GM12872 (cell line): ENCODE results near the gene SH3PXD2A.

Experiments used
- TF ChIP-seq, protein P1 (sequence below): IDR thresholded peaks from 3 replicates; pipeline ENCODE4 v1.5.1; 2011; ENCODE audit warnings: low read depth, mild to moderate bottlenecking, low read length, moderate library complexity; ENCODE audit not compliant: insufficient read depth

Gene SH3PXD2A

GRCh38 chr10:103653581-103654037, 201.8 kb downstream of the SH3PXD2A start:
- TF ChIP-seq, protein P1, sequence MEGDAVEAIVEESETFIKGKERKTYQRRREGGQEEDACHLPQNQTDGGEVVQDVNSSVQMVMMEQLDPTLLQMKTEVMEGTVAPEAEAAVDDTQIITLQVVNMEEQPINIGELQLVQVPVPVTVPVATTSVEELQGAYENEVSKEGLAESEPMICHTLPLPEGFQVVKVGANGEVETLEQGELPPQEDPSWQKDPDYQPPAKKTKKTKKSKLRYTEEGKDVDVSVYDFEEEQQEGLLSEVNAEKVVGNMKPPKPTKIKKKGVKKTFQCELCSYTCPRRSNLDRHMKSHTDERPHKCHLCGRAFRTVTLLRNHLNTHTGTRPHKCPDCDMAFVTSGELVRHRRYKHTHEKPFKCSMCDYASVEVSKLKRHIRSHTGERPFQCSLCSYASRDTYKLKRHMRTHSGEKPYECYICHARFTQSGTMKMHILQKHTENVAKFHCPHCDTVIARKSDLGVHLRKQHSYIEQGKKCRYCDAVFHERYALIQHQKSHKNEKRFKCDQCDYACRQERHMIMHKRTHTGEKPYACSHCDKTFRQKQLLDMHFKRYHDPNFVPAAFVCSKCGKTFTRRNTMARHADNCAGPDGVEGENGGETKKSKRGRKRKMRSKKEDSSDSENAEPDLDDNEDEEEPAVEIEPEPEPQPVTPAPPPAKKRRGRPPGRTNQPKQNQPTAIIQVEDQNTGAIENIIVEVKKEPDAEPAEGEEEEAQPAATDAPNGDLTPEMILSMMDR = no peak

GRCh38 chr10:103652599-103653281, 202.6 kb downstream of the SH3PXD2A start:
- TF ChIP-seq, protein P1 = no peak

- TF ChIP-seq, protein P1 = no peak
These were observed 203.4 kb downstream of the SH3PXD2A start for GRCh38 chr10:103651783-103652476.

GRCh38 chr10:103651333-103651732, 204.0 kb downstream of the SH3PXD2A start:
- TF ChIP-seq, protein P1 = no peak

GRCh38 chr10:103649654-103650423, 205.5 kb downstream of the SH3PXD2A start:
- TF ChIP-seq, protein P1 = no peak

DNA sequence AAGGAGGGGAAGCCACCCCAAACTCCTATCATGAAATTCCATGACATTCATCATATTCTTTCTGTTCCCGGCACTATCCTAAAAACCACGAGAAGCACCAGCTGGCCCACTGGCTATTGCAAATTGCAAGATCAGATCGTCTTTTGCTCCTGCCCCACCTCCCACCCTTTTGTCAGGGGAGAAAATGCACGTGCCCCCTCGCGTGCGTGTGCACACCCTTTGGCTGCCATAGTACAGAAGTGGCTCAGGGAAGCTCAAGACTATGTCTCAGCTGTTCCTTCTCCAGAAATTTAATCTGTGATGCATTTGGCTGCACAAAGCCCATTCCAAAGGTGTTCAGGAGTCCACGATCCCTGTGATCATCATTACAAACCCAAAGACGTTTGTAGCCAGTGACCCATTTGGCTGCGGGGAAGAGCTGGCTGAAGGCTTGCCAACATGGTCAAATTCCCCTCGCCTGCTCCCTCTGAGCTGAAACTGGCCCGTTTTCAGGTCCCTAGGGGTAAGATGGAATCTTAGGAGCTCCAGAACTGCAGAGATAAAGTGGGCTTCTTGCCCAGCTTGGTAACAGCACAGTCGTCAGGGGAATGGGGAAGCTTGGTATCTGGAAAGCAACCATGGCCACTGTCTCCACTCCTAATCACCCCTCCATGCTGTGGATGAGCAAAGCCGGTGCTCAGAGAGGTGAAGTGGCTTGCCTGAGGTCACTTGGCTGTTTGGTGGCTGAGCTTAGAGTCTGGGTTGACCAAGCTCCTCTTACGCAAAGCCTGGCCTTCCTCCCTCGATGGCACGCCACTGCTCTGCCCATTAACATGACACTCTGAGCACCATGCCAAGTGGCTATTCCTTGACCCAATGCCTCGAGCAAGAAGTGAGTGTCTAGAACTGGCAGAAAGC, 206.5 kb downstream of the SH3PXD2A start:
- TF ChIP-seq, protein P1 = no peak

DNA sequence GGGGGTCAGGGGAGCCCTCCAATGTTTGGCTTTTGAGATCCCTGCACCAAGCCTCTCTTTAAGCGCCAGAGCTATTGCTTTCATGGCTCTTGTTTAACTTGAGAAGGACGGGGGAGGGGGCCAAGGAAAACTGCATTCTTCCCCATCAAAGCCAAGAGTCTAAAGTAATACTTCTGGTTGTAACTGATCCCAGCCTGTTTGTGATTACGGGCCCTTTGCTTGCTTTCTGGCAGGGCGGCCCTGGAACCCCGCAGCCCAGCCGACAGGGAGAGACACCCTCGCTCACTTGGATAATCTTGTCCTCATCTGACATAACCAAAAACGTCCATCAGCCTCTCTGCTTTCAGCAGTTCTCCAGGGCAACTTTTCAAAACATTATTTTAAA, 207.1 kb downstream of the SH3PXD2A start:
- TF ChIP-seq, protein P1 = no peak
